ENCODE measurements around the gene RNU6-8. TPM values are rescaled to one million over a fixed set of nuclear protein-coding genes. Genes with fewer than 3 reads are reported as not detected.
A peak's percentile ranks its signal among the peaks of the same experiment; 100 is the strongest.

The RNU6-8 gene
- total and polyA plus RNA-seq, 10 of the 15 experiments (the other 5 are each of a cell fraction or from before 2014, with no cell fraction given), result not detected

- TF ChIP-seq NKRF (conservative IDR thresholded peaks at IDR 0.05) (no peak), NR2C2 (IDR thresholded peaks at IDR 0.05; ENCODE audit: borderline replicate concordance, control insufficient read depth, insufficient read length, low read depth) (no peak), BCL11A (IDR thresholded peaks at IDR 0.05; ENCODE audit: low read depth, low read length) (peak; percentile 63; the same call in 1 of the 2 replicates), BMI1 (IDR thresholded peaks at IDR 0.05; ENCODE audit: borderline replicate concordance) (no peak), RAD51 (IDR thresholded peaks at IDR 0.05) (no peak), NRF1 (conservative IDR thresholded peaks at IDR 0.05; ENCODE audit: low read depth, low read length) (no peak), CEBPB (IDR thresholded peaks at IDR 0.05; ENCODE audit: borderline replicate concordance in 1 of 2, low read depth in 2 of 2, low read length in 2 of 2) (no peak), SMAD5 (IDR thresholded peaks at IDR 0.05; ENCODE audit: low read depth) (no peak), ZNF274 (IDR thresholded peaks at IDR 0.05; ENCODE audit: insufficient read depth, insufficient read length) (no peak), RB1 (IDR thresholded peaks at IDR 0.05; ENCODE audit: borderline replicate concordance) (no peak), POLR2AphosphoS5 (IDR thresholded peaks at IDR 0.05; ENCODE audit: low read length) (no peak), ATF3 (IDR thresholded peaks at IDR 0.05; ENCODE audit: borderline replicate concordance, extremely low read depth, low read depth, low read length) (no peak), TCF7 (IDR thresholded peaks at IDR 0.05; ENCODE audit: borderline replicate concordance) (no peak), MLLT1 (IDR thresholded peaks at IDR 0.05) (no peak), GABPA (IDR thresholded peaks at IDR 0.05; ENCODE audit: low read depth) (no peak), BACH1 (IDR thresholded peaks at IDR 0.05; ENCODE audit: borderline replicate concordance) (no peak), SP1 (IDR thresholded peaks at IDR 0.05; ENCODE audit: low read depth, low read length) (no peak), HDAC2 (IDR thresholded peaks at IDR 0.05) (no peak), MTA3 (IDR thresholded peaks at IDR 0.05; ENCODE audit: borderline replicate concordance, low read length) (no peak), ZNF622 (IDR thresholded peaks at IDR 0.05) (no peak), POLR2A (IDR thresholded peaks at IDR 0.05; ENCODE audit: low read depth, low read length) (no peak), KLF5 (IDR thresholded peaks at IDR 0.05; ENCODE audit: partially characterized antibody) (no peak)
These were observed 5.2 kb downstream of the RNU6-8 start (continued) for GRCh38 chr14:32197919-32198318.

Measured in GM12878 (cell line).